Naive thymus-derived CD4-positive, alpha-beta T cell (primary cell): ENCODE data around the gene PABPC1L. TPM values are rescaled to one million over a fixed set of nuclear protein-coding genes. Genes with fewer than 3 reads are reported as not detected.
A peak's percentile ranks its signal among the peaks of the same experiment; 100 is the strongest.
"Not testable (repeated sequence)": the region's sequence is repeated elsewhere in the genome, so short reads cannot be mapped to it uniquely, and the experiment has no call there.

Experiments
- ATAC-seq: fragments of 150-1000 bp; cut with Tn5 transposase; 2 replicates; pipeline ENCODE4 v1.10.0; 2021; ENCODE audit warnings: mild to moderate bottlenecking, moderate library complexity
- CTCF ChIA-PET: fragments of 350-600 bp; sonication (Branson Sonifier 250); formaldehyde crosslinking; loops from one replicate; lab custom pipeline; 2021; ENCODE audit warnings: antibody characterized with exemption; lab: Charles Lee
- POLR2A ChIA-PET: fragments of 350-600 bp; sonication (Branson Sonifier 250); formaldehyde crosslinking; loops from one replicate; lab custom pipeline; 2021; ENCODE audit warnings: antibody characterized with exemption, inconsistent platforms; lab: Charles Lee
- DNase-seq, 9 donors: peaks; one replicate each; pipeline versions ENCODE4 v3.0.0 to v3.0.0-alpha.2; 2020 to 2022; ENCODE audit warnings: mixed read lengths in 1 of 9
- H3K27ac ChIP-seq: one replicate; pipeline ENCODE4 v1.7.0; 2013; ENCODE audit warnings: mild to moderate bottlenecking, low read depth, low read length, moderate library complexity
- H3K27me3 ChIP-seq, 2 donors: one replicate each; pipeline ENCODE4 v1.7.0; 2013; ENCODE audit warnings: low read length in 2 of 2, mild to moderate bottlenecking in 2 of 2, moderate library complexity in 2 of 2; ENCODE audit not compliant: control insufficient read depth in 2 of 2, insufficient read depth in 2 of 2
- H3K36me3 ChIP-seq, 3 experiments: 1 replicate in 2 of 3; 2 replicates in 1 of 3; pipeline ENCODE4 v1.7.0; 2013; ENCODE audit warnings: low read length in 3 of 3, mild to moderate bottlenecking in 3 of 3, moderate library complexity in 1 of 3; ENCODE audit not compliant: insufficient read depth in 3 of 3, control insufficient read depth in 2 of 3
- H3K4me1 ChIP-seq, 2 donors: one replicate each; pipeline ENCODE4 v1.7.0; 2013; ENCODE audit warnings: low read length in 2 of 2, mild to moderate bottlenecking in 2 of 2, moderate library complexity in 1 of 2; ENCODE audit not compliant: control insufficient read depth in 2 of 2, insufficient read depth in 2 of 2
- H3K4me3 ChIP-seq: 2 replicates; pipeline ENCODE4 v1.7.0; 2013; ENCODE audit warnings: mild to moderate bottlenecking, low read length
- H3K9me3 ChIP-seq, 3 experiments: 1 replicate in 2 of 3; 2 replicates in 1 of 3; pipeline ENCODE4 v1.7.0; 2013; ENCODE audit warnings: low read length in 3 of 3; ENCODE audit not compliant: control insufficient read depth in 2 of 3
- H3K27ac Mint-ChIP-seq, 9 donors: one replicate each; pipeline ENCODE4 v1.8.0; 2020 to 2022; ENCODE audit warnings: mixed read lengths in 9 of 9, mild to moderate bottlenecking in 8 of 9, moderate library complexity in 5 of 9, inconsistent platforms in 2 of 9
- H3K27me3 Mint-ChIP-seq, 5 donors: one replicate each; pipeline ENCODE4 v1.8.0; 2021 to 2022; ENCODE audit warnings: mixed read lengths in 5 of 5, mild to moderate bottlenecking in 1 of 5
- H3K36me3 Mint-ChIP-seq, 5 donors: one replicate each; pipeline ENCODE4 v1.8.0; 2020 to 2022; ENCODE audit warnings: mixed read lengths in 5 of 5, mild to moderate bottlenecking in 3 of 5, inconsistent platforms in 1 of 5
- H3K4me1 Mint-ChIP-seq, 7 donors: one replicate each; pipeline ENCODE4 v1.8.0; 2020 to 2022; ENCODE audit warnings: mixed read lengths in 7 of 7, mild to moderate bottlenecking in 3 of 7, inconsistent platforms in 1 of 7
- H3K4me3 Mint-ChIP-seq, 10 donors: one replicate each; pipeline ENCODE4 v1.8.0; 2020 to 2022; ENCODE audit warnings: mild to moderate bottlenecking in 10 of 10, mixed read lengths in 10 of 10, moderate library complexity in 6 of 10, inconsistent platforms in 2 of 10
- H3K9me3 Mint-ChIP-seq, 11 donors: one replicate each; pipeline ENCODE4 v1.8.0; 2020 to 2022; ENCODE audit warnings: mixed read lengths in 11 of 11, mild to moderate bottlenecking in 4 of 11, inconsistent platforms in 1 of 11, moderate library complexity in 1 of 11
- intact Hi-C, 2 donors: fragments of 100-400 bp; cut with micrococcal nuclease; formaldehyde crosslinking; loops; one replicate each; pipeline ENCODE4 v1.15.1; 2023
- polyA plus RNA-seq, 2 donors: library from polyadenylated mRNA; unstranded; fragments of 300-500 nt; fragmentation: Illumina TruSeq; gene quantifications; one replicate each; pipeline ENCODE4 v1.2.3, GENCODE V29; 2021
- total RNA-seq, 6 experiments: library from RNA in 5 of 6; stranded (reverse) in 5 of 6; gene quantifications; 1 replicate in 5 of 6; 2 replicates in 1 of 6; pipeline ENCODE4 v1.2.3 and lab custom pipeline; 2021 to 2026

Gene PABPC1L
- 10 to 100 TPM; 34.0 to 71.7 (median 59.0) TPM for total RNA-seq
- polyA plus RNA-seq = 1 to 10 TPM; 1.3 to 1.8 TPM
- total RNA-seq (lab: John Stamatoyannopoulos, UW) = 32.8 reads per million, percentile 62 among the genes with 10 or more reads in this experiment

DNA sequence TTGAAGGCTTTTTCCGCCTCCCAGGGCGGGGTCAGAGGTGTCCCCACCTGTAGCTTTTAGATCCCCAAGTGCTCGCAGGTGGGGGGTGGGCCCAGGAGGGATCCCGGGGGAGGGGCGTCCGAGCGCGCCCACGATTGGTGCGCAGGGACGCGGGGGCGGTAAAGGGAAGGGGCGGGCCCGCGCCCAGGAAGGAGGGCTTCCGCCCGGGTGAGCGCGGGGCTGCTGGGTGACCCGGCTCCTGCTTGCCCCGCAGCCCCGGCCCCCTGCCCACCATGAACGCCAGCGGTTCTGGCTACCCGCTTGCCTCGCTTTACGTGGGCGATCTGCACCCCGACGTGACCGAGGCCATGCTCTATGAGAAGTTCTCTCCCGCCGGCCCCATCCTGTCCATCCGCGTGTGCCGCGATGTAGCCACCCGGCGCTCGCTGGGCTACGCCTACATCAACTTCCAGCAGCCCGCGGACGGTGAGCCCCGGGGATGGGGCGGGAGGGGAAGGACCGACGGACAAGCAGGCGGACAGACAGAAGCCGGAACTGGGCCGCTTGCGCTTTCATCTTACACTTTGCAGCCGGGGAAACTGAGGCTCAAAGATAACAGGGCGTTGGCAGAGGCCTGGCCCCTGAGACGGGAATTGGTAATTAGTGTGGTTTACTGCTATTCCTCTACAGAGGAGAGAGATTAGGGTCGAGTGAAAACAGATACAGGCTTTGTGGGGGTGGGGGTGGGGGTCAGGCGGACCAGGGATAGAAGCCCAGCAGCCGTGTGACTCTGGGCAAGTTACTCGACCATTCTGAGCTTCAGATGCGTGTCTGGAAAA lies at the start of gene PABPC1L:
PABPC1L (plus strand) TSS at position 189 of the 818 bp plus-strand sequence; CDS start at position 273, 84 bp downstream.
- intact Hi-C loops = loop anchor here (1.0 to 5.0 kb wide), 5 partner anchors 25 to 187 kb away; partner anchors contain the start of genes STK4 (in 2 of the 2) and YWHAB (in 2 of the 2)
- no peaks in the 10 kb centered on the region for H3K27me3 Mint-ChIP-seq
- peak within 1 kb of the TSS; percentile 75 to 89 (median 85) for H3K4me3 Mint-ChIP-seq
- H3K36me3 Mint-ChIP-seq = peaks cover 7 to 24% (median 8%) of the 10 kb centered on the region in 5 donors
- ChIA-PET POLR2A (interaction anchor here (0.5 to 1.6 kb wide), 11 partner anchors 9 to 162 kb away, joined by 3 to 7 read pairs (median 3); partner anchors contain the start of genes TOMM34 and YWHAB), CTCF (interaction anchor here (0.6 to 2.1 kb wide), 4 partner anchors 12 to 236 kb away, joined by 3 to 8 read pairs (median 4); no protein-coding TSS in a partner anchor)
- Histone ChIP-seq H3K36me3 (peaks cover under 1 to 28% (median 24%) of the 10 kb centered on the region in 3 experiments), H3K27me3 (no peaks in the 10 kb centered on the region), H3K9me3 (no peaks in the 10 kb centered on the region), H3K4me1 (peaks cover 6 to 17% of the 10 kb centered on the region in 2 donors), H3K4me3 (peak within 1 kb of the TSS; percentile 69), H3K27ac (peak within 1 kb of the TSS; percentile 53)
- ATAC-seq (peak; percentile 97), DNase-seq (peak; percentile 58 to 86 (median 71))
- H3K4me1 Mint-ChIP-seq = peaks cover 12 to 47% (median 38%) of the 10 kb centered on the region in 7 donors
- peak within 1 kb of the TSS; percentile 46 to 83 (median 78) for H3K27ac Mint-ChIP-seq
- H3K9me3 Mint-ChIP-seq = no peaks in the 10 kb centered on the region

DNA sequence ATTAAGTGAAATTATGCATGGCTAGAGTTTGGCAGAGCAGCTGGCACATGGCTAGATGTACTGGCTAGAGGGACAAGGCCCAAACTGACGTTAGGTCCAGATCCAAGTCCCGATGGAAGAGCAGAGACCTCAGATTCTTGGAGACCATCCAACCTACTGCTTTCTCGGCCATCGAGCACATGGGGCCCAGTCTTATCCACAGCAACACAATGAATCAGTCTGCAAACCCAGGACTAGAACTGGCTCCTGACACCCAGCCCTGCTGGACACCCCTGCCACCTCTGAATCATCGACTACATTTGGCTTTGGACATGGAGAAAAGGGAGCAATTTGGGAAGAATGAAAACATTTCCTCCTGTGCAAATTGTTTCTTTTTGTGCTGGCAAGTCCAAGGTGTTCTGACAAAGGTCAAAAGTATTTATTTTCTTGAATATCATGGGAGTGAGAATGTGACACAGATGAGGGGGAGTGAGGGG lies 48.3 kb upstream of the PABPC1L start:
- Histone ChIP-seq H3K36me3 (no peaks in the 10 kb centered on the region), H3K27me3 (no peaks in the 10 kb centered on the region), H3K4me3 (no peak overlapping the region), H3K4me1 (no peaks in the 10 kb centered on the region), H3K9me3 (no peaks in the 10 kb centered on the region), H3K27ac (no peak overlapping the region)
- H3K4me1 Mint-ChIP-seq = peaks cover 0 to 13% (median 8%) of the 10 kb centered on the region in 7 donors
- ATAC-seq (no peak), DNase-seq (no peak)
- peak overlapping the region in 1 of 9 donors; percentile 43 for H3K27ac Mint-ChIP-seq
- peaks cover 0 to 9% (median 0%) of the 10 kb centered on the region in 5 donors for H3K27me3 Mint-ChIP-seq
- peaks cover 0 to 2% (median 0%) of the 10 kb centered on the region in 11 donors for H3K9me3 Mint-ChIP-seq
- ChIA-PET CTCF (interaction anchor here (1.0 kb wide), 1 partner anchor 479 kb away, joined by 3 read pairs; no protein-coding TSS in a partner anchor), POLR2A (no interaction called here)
- no peak overlapping the region for H3K4me3 Mint-ChIP-seq
- intact Hi-C loops = loop anchor here in 1 of 2 donors (10.0 kb wide), 1 partner anchor 747 kb away; no protein-coding TSS in a partner anchor
- H3K36me3 Mint-ChIP-seq = no peaks in the 10 kb centered on the region

DNA sequence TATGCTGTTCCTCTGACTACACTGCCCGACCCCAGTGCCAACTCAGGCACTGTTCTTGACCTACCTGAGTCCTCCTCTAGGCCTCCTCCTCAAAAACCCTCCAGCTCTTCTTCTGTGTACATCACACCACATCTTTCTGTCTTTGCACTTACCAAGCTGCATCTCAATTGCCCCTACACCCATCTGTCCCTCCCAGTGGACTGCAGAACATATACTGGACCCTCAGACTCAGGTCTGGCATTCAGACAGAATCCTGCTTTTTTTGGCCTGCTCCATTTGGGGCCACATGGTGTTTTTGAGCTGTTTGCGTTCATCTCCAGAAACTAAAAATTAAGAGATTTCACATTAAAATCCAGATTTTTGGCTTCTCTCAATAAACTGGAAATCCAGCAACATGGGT lies 47.6 kb upstream of the PABPC1L start:
- CTCF ChIA-PET = interaction anchor here (0.6 to 1.4 kb wide), 2 partner anchors 10 to 26 kb away, joined by 3 to 5 read pairs; no protein-coding TSS in a partner anchor
- no peak overlapping the region for H3K4me3 Mint-ChIP-seq

DNA sequence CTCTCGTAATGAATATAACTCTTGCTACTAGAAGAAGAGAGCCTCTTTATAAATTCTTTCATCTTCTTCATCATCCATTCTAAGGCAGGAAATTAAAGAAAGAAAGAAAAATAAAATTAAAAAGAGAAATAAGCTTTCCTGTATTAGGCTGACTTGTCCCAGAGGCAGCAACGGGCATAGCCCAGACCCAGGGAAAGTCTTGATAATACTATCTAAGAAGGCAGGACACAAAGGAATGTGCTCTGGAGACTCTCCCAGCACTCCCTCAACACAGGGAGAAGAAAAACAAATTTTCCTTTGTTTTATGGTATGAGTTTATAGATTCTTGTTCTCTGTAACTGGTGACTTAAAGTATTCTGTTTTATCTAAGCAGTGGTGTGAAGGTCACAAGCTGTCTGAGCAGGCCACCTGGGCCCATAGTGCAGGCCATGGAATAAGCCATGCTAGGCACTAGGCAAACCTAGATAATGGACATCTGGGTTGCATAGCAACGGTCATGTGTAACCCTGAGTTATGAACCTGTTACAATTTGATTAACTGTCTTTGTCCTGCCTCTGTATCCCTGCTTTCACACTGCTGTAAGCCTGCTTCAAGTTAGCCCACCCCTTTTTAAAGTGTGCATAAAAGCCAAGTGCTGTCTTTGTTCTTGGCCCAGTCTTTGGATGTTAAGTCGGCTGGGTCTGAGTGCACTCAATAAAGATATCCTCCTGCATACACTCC lies 46.3 kb upstream of the PABPC1L start:
- ChIA-PET CTCF (interaction anchor here (0.6 to 1.4 kb wide), 2 partner anchors 25 to 179 kb away, joined by 3 to 5 read pairs; no protein-coding TSS in a partner anchor), POLR2A (interaction anchor here (0.5 kb wide), 1 partner anchor 118 kb away, joined by 5 read pairs; no protein-coding TSS in a partner anchor)
- ATAC-seq, H3K4me3 ChIP-seq, H3K27ac Mint-ChIP-seq, DNase-seq, H3K27me3 ChIP-seq, H3K27ac ChIP-seq, H3K36me3 Mint-ChIP-seq, H3K4me1 ChIP-seq, H3K9me3 ChIP-seq, H3K4me3 Mint-ChIP-seq, H3K9me3 Mint-ChIP-seq, H3K36me3 ChIP-seq: not testable (repeated sequence)
- Mint-ChIP-seq H3K4me1 (peaks cover 0 to 22% (median 15%) of the 10 kb centered on the region in 7 donors), H3K27me3 (peaks cover 0 to 19% (median 0%) of the 10 kb centered on the region in 5 donors)
- intact Hi-C loops = loop anchor here in 1 of 2 donors (10.0 kb wide), 1 partner anchor 749 kb away; no protein-coding TSS in a partner anchor

More for the DNA sequence above, 47.6 kb upstream of the PABPC1L start:
- intact Hi-C loops = loop anchor here in 1 of 2 donors (10.0 kb wide), 1 partner anchor 747 kb away; no protein-coding TSS in a partner anchor
- Histone ChIP-seq H3K36me3 (no peaks in the 10 kb centered on the region), H3K27me3 (no peaks in the 10 kb centered on the region), H3K4me3 (no peak overlapping the region), H3K27ac (no peak overlapping the region), H3K9me3 (no peaks in the 10 kb centered on the region), H3K4me1 (no peaks in the 10 kb centered on the region)
- peaks cover 0 to 10% (median 0%) of the 10 kb centered on the region in 5 donors for H3K27me3 Mint-ChIP-seq
- ATAC-seq (no peak), DNase-seq (no peak)
- POLR2A ChIA-PET = no interaction called here
- peaks cover 0 to 17% (median 11%) of the 10 kb centered on the region in 7 donors for H3K4me1 Mint-ChIP-seq
- H3K9me3 Mint-ChIP-seq = peaks cover 0 to 2% (median 0%) of the 10 kb centered on the region in 11 donors
- H3K36me3 Mint-ChIP-seq = no peaks in the 10 kb centered on the region
- H3K27ac Mint-ChIP-seq = no peak overlapping the region

DNA sequence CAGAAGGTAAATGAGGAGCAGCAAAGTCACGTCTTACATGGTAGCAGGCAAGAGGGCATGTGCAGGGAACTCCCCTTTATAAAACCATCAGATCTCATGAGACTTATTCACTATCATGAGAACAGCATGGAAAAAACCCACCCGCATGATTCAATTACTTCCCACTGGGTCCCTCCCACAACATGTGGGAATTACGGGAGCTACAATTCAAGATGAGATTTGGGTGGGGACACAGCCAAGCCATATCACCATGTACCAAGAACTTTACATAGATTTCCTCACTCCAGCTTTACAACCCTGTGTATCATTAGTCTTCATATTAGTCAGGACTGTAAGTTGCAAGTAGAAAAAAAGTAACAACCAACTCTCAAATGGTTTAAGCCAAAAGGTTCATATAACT lies 45.4 kb upstream of the PABPC1L start:
- H3K36me3 Mint-ChIP-seq, H3K27ac Mint-ChIP-seq, H3K4me3 Mint-ChIP-seq, H3K9me3 Mint-ChIP-seq, H3K36me3 ChIP-seq, CTCF ChIA-PET, H3K4me1 ChIP-seq, DNase-seq, POLR2A ChIA-PET, H3K9me3 ChIP-seq, H3K27ac ChIP-seq, H3K27me3 ChIP-seq, H3K4me3 ChIP-seq, ATAC-seq: not testable (repeated sequence)
- Mint-ChIP-seq H3K4me1 (peaks cover 0 to 15% (median 8%) of the 10 kb centered on the region in 7 donors), H3K27me3 (peaks cover 0 to 21% (median 0%) of the 10 kb centered on the region in 5 donors)
- intact Hi-C loops = loop anchor here in 1 of 2 donors (10.0 kb wide), 1 partner anchor 750 kb away; no protein-coding TSS in a partner anchor
